Measurements from ENCODE around the gene AKT2.

GRCh38 chr19:40326201-40326600, 41.1 kb upstream of the AKT2 start:
- TF ChIP-seq CTCF (IDR thresholded peaks at IDR 0.05), result no peak
- TF ChIP-seq POLR2A (IDR thresholded peaks at IDR 0.05), result no peak
- no peak for TF ChIP-seq POLR2AphosphoS5 (IDR thresholded peaks at IDR 0.05)

All from breast epithelium (tissue), 3 donors.